ENCODE measurements around the gene GPR37L1.

DNA sequence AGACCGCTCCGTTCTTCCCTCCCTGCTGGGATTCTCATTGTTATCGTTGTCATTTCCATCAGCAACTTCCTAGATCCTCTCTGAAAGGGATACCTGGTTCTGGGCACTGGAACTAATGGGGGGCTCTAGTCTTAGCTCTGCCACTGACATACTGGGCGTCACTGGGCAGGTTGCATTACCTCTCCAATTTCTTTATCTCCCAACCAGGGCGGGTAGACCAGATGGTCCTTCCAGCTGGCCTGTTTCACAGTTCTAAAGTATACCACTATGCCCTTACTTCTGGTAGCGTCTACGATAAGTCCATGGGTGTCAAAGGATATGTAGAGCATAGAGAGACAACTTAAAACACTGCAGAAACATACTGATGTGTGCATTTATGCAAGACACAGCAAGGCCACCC is 1.4 kb downstream of the GPR37L1 start:
- TF ChIP-seq REST (IDR thresholded peaks at IDR 0.05; ENCODE audit: low read depth) (no peak), TEAD4 (IDR thresholded peaks at IDR 0.05) (no peak)
